ENCODE data around the gene ARL6IP4. TPM values are rescaled to one million over a fixed set of nuclear protein-coding genes. Genes with fewer than 3 reads are reported as not detected.

The ARL6IP4 gene
- total RNA-seq, 1 donor from 2014 or later: 166 TPM

DNA sequence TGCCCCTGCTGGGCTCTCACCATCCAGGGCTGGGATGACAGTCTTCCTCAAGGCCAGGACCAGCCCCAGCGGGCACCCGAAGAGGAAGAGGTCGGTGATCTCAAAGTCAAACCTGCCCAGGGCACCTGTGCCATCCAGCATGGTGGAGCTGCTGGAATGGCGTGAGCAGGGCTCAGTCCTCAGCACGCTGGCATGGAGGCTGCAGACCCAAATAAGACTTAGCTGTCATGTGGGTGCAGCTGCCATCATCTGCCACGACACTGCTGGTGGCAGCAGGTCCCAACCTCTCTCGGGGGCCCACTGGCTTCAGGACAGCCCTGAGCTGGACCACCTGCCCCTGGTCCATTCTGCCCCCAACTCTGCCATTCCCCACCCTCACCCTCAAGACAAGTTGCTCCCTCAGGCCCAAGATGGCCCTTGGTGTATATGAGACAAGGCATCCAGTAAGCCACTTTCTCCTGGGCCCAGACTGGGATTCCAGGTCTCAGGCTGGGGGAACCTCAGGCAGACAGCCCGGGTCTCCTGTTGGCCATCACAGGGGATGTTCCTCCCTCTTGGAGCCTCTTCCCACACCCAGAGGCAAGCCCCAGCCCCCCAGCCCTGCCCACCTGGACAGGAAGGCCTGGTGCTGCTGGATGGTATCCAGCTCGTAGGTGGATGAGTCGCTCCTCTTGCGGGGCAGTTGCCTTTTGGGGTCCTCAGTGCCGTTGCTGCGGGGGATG is 14.5 kb downstream of the ARL6IP4 start:
- Mint-ChIP-seq H3K27ac (ENCODE audit: unreplicated experiment) (no peak overlapping the region), H3K36me3 (ENCODE audit: unreplicated experiment) (no peaks in the 10 kb centered on the region), H3K4me1 (ENCODE audit: unreplicated experiment) (no peaks in the 10 kb centered on the region), H3K9me3 (ENCODE audit: unreplicated experiment) (no peaks in the 10 kb centered on the region), H3K4me3 (ENCODE audit: unreplicated experiment) (no peak overlapping the region), H3K27me3 (ENCODE audit: unreplicated experiment) (no peaks in the 10 kb centered on the region)
- DNase-seq (ENCODE audit: extremely low spot score, unreplicated experiment): no peak
- TF ChIP-seq, protein P1, sequence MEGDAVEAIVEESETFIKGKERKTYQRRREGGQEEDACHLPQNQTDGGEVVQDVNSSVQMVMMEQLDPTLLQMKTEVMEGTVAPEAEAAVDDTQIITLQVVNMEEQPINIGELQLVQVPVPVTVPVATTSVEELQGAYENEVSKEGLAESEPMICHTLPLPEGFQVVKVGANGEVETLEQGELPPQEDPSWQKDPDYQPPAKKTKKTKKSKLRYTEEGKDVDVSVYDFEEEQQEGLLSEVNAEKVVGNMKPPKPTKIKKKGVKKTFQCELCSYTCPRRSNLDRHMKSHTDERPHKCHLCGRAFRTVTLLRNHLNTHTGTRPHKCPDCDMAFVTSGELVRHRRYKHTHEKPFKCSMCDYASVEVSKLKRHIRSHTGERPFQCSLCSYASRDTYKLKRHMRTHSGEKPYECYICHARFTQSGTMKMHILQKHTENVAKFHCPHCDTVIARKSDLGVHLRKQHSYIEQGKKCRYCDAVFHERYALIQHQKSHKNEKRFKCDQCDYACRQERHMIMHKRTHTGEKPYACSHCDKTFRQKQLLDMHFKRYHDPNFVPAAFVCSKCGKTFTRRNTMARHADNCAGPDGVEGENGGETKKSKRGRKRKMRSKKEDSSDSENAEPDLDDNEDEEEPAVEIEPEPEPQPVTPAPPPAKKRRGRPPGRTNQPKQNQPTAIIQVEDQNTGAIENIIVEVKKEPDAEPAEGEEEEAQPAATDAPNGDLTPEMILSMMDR (IDR thresholded peaks at IDR 0.05): no peak

DNA sequence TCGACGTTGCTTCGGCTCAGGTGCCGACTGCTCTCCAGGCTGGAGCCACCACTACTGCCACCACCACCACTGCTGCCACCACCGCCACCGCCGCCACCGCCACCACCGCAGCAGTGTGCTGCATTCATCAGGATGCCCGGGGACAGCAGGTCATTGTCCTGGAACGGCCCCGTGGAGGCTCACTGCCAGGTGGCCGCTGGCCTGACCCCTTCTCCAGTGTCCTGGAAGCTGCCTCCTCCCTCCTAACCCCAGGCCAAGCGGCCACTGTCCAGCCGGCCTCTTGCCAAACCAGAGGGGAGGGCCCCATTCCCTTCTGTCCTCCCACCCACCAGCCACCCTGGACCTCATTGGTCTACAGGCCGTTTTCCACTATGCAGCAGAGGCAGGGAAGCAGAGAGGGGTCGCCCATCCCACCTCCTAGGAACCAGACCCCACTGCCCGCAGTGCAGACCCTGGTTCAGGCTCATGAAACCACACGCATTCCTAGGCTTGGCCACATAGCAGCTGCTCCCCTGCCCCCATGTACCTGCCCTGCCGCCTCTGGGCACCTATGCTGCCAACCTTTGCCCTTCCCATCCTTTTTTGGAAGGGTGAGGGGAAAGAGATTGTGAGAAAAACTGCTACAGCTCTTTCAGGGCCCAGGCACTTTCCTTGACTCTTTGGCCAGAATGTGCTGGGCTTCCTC is 15.2 kb downstream of the ARL6IP4 start:
- Mint-ChIP-seq H3K36me3 (ENCODE audit: unreplicated experiment) (no peaks in the 10 kb centered on the region), H3K27ac (ENCODE audit: unreplicated experiment) (no peak overlapping the region), H3K27me3 (ENCODE audit: unreplicated experiment) (no peaks in the 10 kb centered on the region), H3K4me1 (ENCODE audit: unreplicated experiment) (no peaks in the 10 kb centered on the region), H3K9me3 (ENCODE audit: unreplicated experiment) (no peaks in the 10 kb centered on the region), H3K4me3 (ENCODE audit: unreplicated experiment) (no peak overlapping the region)
- TF ChIP-seq, protein P1 (IDR thresholded peaks at IDR 0.05): no peak
- DNase-seq (ENCODE audit: extremely low spot score, unreplicated experiment): no peak

DNA sequence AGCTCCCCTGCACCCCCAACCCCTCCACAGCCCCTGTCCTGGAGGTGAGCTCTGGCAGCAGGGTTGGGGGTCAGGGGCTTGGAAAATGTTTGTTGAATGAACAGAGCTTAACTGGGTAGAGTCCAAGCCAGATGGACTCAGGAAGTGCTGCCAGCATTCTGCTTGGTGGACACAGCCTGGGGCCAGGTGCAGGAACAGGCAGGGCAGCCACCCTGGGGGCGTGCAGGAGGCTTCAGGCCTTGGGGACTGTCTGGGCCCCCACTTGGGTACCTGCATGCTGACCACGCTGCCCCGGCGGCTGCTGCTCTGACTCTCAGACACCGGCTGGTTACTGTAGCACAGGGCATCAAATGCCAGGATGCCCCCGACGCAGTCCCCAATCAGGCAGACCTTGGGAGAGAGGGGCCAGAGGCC is 15.7 kb downstream of the ARL6IP4 start:
- Mint-ChIP-seq H3K27ac (ENCODE audit: unreplicated experiment) (no peak overlapping the region), H3K9me3 (ENCODE audit: unreplicated experiment) (no peaks in the 10 kb centered on the region), H3K4me3 (ENCODE audit: unreplicated experiment) (no peak overlapping the region), H3K36me3 (ENCODE audit: unreplicated experiment) (no peaks in the 10 kb centered on the region), H3K27me3 (ENCODE audit: unreplicated experiment) (no peaks in the 10 kb centered on the region), H3K4me1 (ENCODE audit: unreplicated experiment) (no peaks in the 10 kb centered on the region)
- TF ChIP-seq, protein P1 (IDR thresholded peaks at IDR 0.05): no peak
- DNase-seq (ENCODE audit: extremely low spot score, unreplicated experiment): no peak

DNA sequence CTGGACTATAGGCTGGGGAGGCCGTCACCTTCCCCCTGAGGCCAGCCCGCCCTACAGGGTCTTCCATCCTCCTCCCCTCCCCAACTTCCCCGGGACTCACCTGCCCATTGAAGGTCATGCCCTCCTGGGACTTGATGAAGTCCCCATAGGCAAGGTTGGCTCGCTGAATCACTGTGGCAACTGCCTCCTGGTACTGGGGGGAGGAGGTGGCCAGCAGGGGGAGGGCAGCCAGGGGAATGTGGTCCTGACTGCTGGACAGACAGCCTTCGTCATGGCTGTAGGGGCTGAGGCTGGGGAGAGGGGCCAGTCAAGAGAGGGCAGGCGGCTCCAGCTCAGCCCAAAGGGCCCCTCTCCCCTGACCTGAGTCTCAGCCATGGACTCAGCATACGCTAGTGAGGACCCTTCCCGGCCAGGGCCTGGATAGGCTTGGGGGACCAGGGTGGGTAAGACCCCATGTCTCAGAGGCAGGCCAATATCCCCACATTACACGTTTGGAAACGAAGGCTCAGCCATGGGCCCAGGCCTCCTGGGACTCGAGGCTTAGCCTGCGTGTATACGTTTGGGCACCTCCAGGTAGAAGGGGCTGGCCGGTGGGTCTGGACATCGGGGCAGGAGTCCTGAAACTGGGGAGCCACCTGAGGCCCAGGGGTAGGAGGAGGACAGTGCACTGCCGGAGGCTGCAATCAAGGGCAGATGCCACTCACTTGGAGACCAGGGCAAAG is 16.3 kb downstream of the ARL6IP4 start:
- no peaks in the 10 kb centered on the region for H3K9me3 Mint-ChIP-seq (ENCODE audit: unreplicated experiment)
- TF ChIP-seq, protein P1 (IDR thresholded peaks at IDR 0.05): no peak
- no peak for DNase-seq (ENCODE audit: extremely low spot score, unreplicated experiment)
- no peak overlapping the region for H3K27ac Mint-ChIP-seq (ENCODE audit: unreplicated experiment)
- H3K4me1 Mint-ChIP-seq (ENCODE audit: unreplicated experiment): no peaks in the 10 kb centered on the region
- no peak overlapping the region for H3K4me3 Mint-ChIP-seq (ENCODE audit: unreplicated experiment)
- no peaks in the 10 kb centered on the region for H3K36me3 Mint-ChIP-seq (ENCODE audit: unreplicated experiment)
- no peaks in the 10 kb centered on the region for H3K27me3 Mint-ChIP-seq (ENCODE audit: unreplicated experiment)
